GM13977 (cell line): Measurements from ENCODE around the gene EMC10.

Experiments used
- DNase-seq: peaks from one replicate; pipeline ENCODE4 v3.0.0; 2012; ENCODE audit warnings: low spot score
- in situ Hi-C: fragments of 300-500 bp; cut with MboI; formaldehyde crosslinking; loops from one replicate; pipeline ENCODE4 v1.12.0; 2022; ENCODE audit warnings: low sequenced_read_pairs, low pct_unique_long_range_greater_than_20kb, mixed read lengths, inconsistent platforms; ENCODE audit not compliant: unreplicated experiment
- TF ChIP-seq, protein P1 (sequence below): IDR thresholded peaks from 2 replicates; pipeline ENCODE4 v1.5.1; 2012; ENCODE audit warnings: mild to moderate bottlenecking, control low read depth; ENCODE audit not compliant: insufficient read depth; ENCODE audit errors: extremely low read depth, missing control alignments

The EMC10 gene

DNA sequence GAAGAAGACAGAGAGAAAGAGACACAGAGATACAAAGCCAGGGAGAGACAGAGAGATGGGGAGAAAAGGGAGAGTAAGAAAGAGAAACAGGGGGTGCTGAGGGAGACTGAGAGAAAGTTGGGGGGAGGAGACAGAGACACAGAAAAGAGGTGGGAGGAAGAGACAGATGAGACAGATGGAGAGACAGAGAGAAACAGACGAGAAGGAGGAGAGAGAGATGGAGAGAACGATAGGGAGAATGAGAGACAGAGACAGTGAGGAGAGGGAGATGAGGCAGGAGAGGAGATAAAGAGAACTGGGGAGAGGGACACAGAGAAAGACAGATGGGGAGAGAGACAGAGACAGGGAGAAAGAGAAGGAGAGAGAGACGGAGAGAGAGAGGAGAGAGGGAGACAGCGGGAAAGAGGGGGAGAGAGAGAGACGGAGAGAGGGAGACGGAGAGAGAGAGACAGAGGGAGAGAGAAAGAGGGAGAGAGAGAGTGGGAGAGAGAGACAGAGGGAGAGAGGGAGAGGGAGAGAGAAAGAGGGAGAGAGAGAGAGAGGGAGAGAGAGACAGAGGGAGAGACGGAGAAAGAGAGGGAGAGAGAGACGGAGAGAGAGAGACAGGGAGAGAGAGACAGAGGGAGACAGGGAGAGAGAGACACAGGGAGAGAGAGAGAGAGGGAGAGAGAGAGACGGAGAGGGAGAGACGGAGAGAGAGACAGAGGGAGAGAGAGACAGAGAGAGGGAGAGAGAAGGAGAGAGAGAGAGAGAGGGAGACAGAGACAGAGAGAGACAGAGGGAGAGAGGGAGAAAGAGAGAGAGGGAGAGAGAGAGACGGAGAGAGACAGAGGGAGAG is 22.1 kb downstream of the EMC10 start:
- TF ChIP-seq, protein P1, sequence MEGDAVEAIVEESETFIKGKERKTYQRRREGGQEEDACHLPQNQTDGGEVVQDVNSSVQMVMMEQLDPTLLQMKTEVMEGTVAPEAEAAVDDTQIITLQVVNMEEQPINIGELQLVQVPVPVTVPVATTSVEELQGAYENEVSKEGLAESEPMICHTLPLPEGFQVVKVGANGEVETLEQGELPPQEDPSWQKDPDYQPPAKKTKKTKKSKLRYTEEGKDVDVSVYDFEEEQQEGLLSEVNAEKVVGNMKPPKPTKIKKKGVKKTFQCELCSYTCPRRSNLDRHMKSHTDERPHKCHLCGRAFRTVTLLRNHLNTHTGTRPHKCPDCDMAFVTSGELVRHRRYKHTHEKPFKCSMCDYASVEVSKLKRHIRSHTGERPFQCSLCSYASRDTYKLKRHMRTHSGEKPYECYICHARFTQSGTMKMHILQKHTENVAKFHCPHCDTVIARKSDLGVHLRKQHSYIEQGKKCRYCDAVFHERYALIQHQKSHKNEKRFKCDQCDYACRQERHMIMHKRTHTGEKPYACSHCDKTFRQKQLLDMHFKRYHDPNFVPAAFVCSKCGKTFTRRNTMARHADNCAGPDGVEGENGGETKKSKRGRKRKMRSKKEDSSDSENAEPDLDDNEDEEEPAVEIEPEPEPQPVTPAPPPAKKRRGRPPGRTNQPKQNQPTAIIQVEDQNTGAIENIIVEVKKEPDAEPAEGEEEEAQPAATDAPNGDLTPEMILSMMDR = no peak
- in situ Hi-C loops = no loop called here
- no peak for DNase-seq

DNA sequence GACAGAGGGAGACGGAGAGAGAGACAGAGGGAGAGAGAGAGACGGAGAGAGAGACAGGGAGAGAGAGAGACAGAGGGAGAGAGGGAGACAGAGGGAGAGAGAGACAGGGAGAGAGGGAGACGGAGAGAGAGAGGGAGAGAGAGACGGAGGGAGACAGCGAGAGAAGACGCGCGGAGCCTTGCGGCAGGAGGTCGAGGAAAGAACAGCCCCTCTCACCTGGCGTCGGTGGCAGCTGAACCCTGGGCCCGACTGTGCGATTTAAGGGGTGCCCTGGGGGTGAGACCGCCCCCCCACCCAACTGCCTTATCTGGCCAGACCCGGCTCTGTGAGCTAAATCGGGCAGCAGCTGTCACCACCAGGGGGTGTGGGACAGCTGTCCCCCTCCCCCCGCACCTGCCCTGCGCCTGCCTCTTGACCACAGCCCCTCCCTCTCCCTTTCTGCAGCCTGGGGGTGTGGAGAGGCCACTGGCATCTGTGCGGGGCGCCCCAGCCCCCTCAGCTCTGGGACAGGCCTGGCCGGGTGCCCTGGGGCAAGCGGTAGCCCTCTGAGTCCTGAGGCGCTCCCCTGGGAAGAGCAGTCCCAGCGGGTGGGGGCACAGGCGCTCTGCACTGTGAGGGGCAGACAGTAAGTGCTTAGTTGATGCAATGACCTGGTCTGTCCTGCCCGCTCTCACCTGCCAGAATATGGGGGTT is 23.9 kb downstream of the EMC10 start:
- peak; percentile 77 for DNase-seq
- TF ChIP-seq, protein P1 = peak; percentile 28

DNA sequence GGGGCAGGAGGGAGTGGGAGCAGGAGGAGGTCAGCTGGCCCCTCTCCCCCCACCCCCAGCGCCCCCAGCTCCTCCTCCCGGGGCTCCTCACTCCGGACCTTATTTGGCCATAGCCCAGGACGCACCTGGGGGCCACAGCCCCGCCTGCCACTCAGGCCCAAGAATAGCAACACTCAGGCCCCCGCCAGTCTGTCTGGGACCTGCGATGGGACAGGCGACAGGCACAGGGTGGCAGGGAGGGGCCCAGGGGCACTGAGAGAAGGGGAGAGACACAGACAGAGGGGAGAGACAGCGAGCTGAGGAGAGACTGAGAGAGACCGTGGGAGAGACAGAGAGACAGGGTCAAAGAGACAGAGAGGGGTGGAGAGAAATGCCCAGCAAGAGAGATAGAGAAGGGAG is 24.4 kb downstream of the EMC10 start:
- TF ChIP-seq, protein P1 = no peak
- no peak for DNase-seq
- in situ Hi-C loops = no loop called here

More for the DNA sequence above, 23.9 kb downstream of the EMC10 start:
- in situ Hi-C loops = no loop called here

DNA sequence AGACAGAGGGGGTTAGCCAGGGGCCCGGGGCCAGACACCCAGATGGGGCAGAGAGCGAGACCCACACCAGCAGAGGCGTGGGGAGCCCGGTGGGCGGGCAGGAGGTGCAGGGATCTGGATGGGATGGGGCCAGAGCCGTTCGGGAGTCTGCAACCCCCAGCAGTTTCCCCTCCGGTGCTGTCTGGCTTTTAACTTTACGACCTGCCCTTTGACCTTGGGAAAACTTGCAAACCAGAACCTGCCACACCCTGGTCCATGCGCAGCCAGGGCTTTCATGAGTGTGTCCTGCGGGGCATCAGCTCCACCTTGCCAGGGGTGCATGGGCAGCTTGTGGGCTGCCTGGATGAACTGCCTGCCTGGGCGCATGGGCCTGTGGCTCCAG is 24.9 kb downstream of the EMC10 start:
- in situ Hi-C loops = no loop called here
- TF ChIP-seq, protein P1 = no peak
- DNase-seq = no peak

DNA sequence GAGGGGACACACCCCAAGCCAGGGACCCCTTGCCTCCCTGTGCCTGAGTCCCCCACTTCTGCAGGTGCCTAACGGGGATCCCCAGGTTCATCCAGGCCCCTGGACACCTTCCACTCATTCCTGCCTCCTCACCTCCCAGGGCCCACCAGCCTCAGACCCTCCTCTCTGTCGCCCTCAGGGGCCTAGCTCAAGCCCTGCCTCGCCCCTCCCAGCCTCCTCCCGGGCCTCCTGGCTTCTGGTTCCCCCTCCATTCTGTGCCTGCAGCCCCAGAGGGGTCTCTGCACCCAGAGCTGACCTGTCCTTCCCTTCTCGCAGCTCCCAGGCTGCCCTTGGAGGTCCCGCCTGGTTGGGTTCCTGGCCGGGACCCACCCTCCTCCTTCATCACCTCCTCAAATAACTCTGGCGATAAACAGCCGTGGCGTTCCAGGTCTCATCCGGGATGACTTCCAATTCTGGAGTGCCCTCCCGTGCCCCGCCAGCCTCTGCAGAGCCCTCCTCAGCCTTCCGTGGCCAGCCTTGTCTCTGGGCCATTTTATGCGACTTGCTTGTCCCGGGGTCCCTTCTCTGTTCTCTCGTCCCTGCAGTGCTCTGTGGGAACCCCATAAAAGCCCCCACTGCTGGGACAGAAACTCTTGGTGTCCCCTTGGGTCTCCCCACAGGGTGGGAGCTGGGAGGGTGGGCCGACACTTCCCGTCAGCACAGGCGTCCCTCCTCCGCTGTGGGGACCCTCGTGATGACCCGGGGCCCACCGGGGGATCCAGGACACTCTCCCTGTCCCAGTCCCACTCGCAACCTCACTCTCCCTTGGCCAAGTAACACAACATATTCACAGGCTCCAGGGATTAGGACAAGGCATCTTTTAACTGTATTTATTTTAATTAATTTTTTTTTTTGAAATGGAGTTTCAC is 25.5 kb downstream of the EMC10 start:
- in situ Hi-C loops = no loop called here
- no peak for DNase-seq
- TF ChIP-seq, protein P1 = no peak
